Loucy (cell line): ENCODE results near the gene HLA-DRB1.

Experiments used
- CTCF ChIP-seq: fragments of 200-600 bp; sonication (generic); conservative IDR thresholded peaks from 2 replicates; pipeline ENCODE4 v1.5.1; 2014; ENCODE audit warnings: mild to moderate bottlenecking, antibody characterized with exemption, low read length
- EZH2phosphoT487 ChIP-seq: fragments of 200-600 bp; IDR thresholded peaks from 2 replicates; pipeline ENCODE4 v1.6.1; 2018; ENCODE audit warnings: antibody characterized with exemption, mild to moderate bottlenecking, moderate library complexity, borderline replicate concordance

GRCh38 chr6:32602383-32602782 is 12.7 kb upstream of the HLA-DRB1 start:
- TF ChIP-seq CTCF, result no peak
- TF ChIP-seq EZH2phosphoT487, result no peak
